Spleen (tissue), 11 donors: ENCODE results near the gene ICAM4. TPM values are rescaled to one million over a fixed set of nuclear protein-coding genes. Genes with fewer than 3 reads are reported as not detected.

ENCODE experiments used
- DNase-seq: peaks from one replicate; pipeline ENCODE4 v3.0.0-alpha.2; 2020
- H3K27ac ChIP-seq, 8 donors: fragments of 200-600 bp; sonication (generic) in 7 of 8; 1 replicate in 4 of 8; 2 replicates in 4 of 8; pipeline versions ENCODE4 v1.5.0 to v1.8.0; 2016 to 2021; ENCODE audit warnings: inconsistent platforms in 4 of 8, mild to moderate bottlenecking in 4 of 8, moderate library complexity in 1 of 8
- H3K27me3 ChIP-seq, 7 donors: fragments of 200-600 bp; sonication (generic) in 6 of 7; replicated peaks in 1 of 7; 1 replicate in 4 of 7; 2 replicates in 3 of 7; pipeline versions ENCODE4 v1.5.0 to v1.8.0; 2016 to 2021; ENCODE audit warnings: inconsistent platforms in 3 of 7, mild to moderate bottlenecking in 1 of 7
- H3K36me3 ChIP-seq, 6 donors: fragments of 200-600 bp; sonication (generic) in 5 of 6; 1 replicate in 4 of 6; 2 replicates in 2 of 6; pipeline versions ENCODE4 v1.5.0 to v1.8.0; 2016 to 2021; ENCODE audit warnings: inconsistent platforms in 2 of 6
- H3K4me1 ChIP-seq, 6 donors: fragments of 200-600 bp; sonication (generic) in 5 of 6; 1 replicate in 3 of 6; 2 replicates in 3 of 6; pipeline versions ENCODE4 v1.5.0 to v1.8.0; 2016 to 2021; ENCODE audit warnings: inconsistent platforms in 3 of 6
- H3K4me3 ChIP-seq, 8 donors: fragments of 200-600 bp; sonication (generic) in 7 of 8; 1 replicate in 4 of 8; 2 replicates in 4 of 8; pipeline versions ENCODE4 v1.5.0 to v1.8.0; 2016 to 2021; ENCODE audit warnings: inconsistent platforms in 4 of 8, mild to moderate bottlenecking in 4 of 8, moderate library complexity in 2 of 8
- H3K9me3 ChIP-seq, 8 donors: fragments of 200-600 bp; sonication (generic) in 7 of 8; 1 replicate in 4 of 8; 2 replicates in 4 of 8; pipeline versions ENCODE4 v1.5.0 to v1.8.0; 2016 to 2021; ENCODE audit warnings: inconsistent platforms in 4 of 8
- CTCF ChIP-seq, 11 experiments: fragments of 200-600 bp in 7 of 11; fragments of 450-650 bp in 4 of 11; sonication (generic) in 4 of 11; IDR thresholded peaks in 8 of 11; conservative IDR thresholded peaks in 3 of 11; 1 replicate in 7 of 11; 2 replicates in 4 of 11; pipeline versions ENCODE4 v1.4.0 to v1.8.0; 2016 to 2021; ENCODE audit warnings: antibody characterized with exemption in 11 of 11, inconsistent platforms in 4 of 11, mild to moderate bottlenecking in 1 of 11
- POLR2A ChIP-seq, 3 donors: fragments of 450-650 bp; IDR thresholded peaks; one replicate each; pipeline ENCODE4 v1.5.1; 2017; ENCODE audit warnings: antibody characterized with exemption in 3 of 3, mild to moderate bottlenecking in 1 of 3
- POLR2AphosphoS5 ChIP-seq, 3 donors: sonication (generic); formaldehyde crosslinking; IDR thresholded peaks; one replicate each; pipeline ENCODE4 v1.5.1; 2017; ENCODE audit warnings: antibody characterized with exemption in 3 of 3
- WGBS, 5 donors: extraction: QIAGEN DNeasy Blood & Tissue Kit in 3 of 5; methylation state at CpG; one replicate each; pipeline versions ENCODE4 v1.1.5 to v1.1.7; 2013 to 2018; 5-methylcytosine and 5-hydroxymethylcytosine counted together
- intact Hi-C: fragments of 100-400 bp; cut with DNase I; formaldehyde crosslinking; loops from one replicate; pipeline ENCODE4 v1.15.0; 2023; ENCODE audit warnings: low total_unique reads
- polyA plus RNA-seq, 3 donors: library from polyadenylated mRNA; stranded (reverse); fragments of 200-250 nt; gene quantifications; one replicate each; pipeline ENCODE4 v1.2.1, GENCODE V29; 2013
- total RNA-seq, 7 donors: library from RNA; depleted of rRNA in 3 of 7; stranded (reverse); fragments of >200 nt in 3 of 7; fragmentation: NEBNext Ultra II Directional in 4 of 7; extraction: Animal tissue kit (Norgen Biotek cat#: 25700) in 4 of 7; gene quantifications; one replicate each; pipeline versions ENCODE4 v1.1.0 to v1.2.1, GENCODE V29; 2016 to 2021
- donor health status: healthy with polysubstance abuse.
- donor health status: DM: no; HTN: no; CAD: no; lungs with moderate emphysema.
- donor health status: DM: no; HTN: no; CAD: no.
- donor health status: Bipolar disorder and iron deficiency.
- donor health status: healthy.
- donor health status: DM: no; HTN: no; CAD: no.
- donor health status: DM: yes; HTN: yes; CAD: no.

ICAM4 gene
- total and polyA plus RNA-seq, 10 donors: 0.48 to 3.7 (median 1.3) TPM

GRCh38 chr19:10289167-10289835 lies 2.5 kb downstream of the ICAM4 start:
- no peak overlapping the region for H3K27ac ChIP-seq
- H3K4me1 ChIP-seq: peaks cover 69 to 100% (median 93%) of the 10 kb centered on the region in 6 donors
- intact Hi-C loops: no loop called here
- TF ChIP-seq CTCF (IDR thresholded peaks at IDR 0.05 in 8 of 11, conservative IDR thresholded peaks at IDR 0.05 in 3 of 11) (no peak), POLR2AphosphoS5 (IDR thresholded peaks at IDR 0.05) (peak in 1 of 3 donors; percentile 3)
- peak; percentile 87 for DNase-seq
- H3K4me3 ChIP-seq: peak overlapping the region; percentile 13 to 70 (median 43)
- H3K27me3 ChIP-seq: peaks cover 15 to 77% (median 71%) of the 10 kb centered on the region in 7 donors
- no peaks in the 10 kb centered on the region for H3K9me3 ChIP-seq
- WGBS, 5 donors: 0 to 2% (median 1%) methylated on average over 31 to 50 of the region's 50 CpGs
- H3K36me3 ChIP-seq: peaks cover 3 to 21% (median 20%) of the 10 kb centered on the region in 6 donors

- Histone ChIP-seq H3K4me1 (peaks cover 69 to 100% (median 92%) of the 10 kb centered on the region in 6 donors), H3K36me3 (peaks cover 3 to 15% (median 14%) of the 10 kb centered on the region in 6 donors), H3K4me3 (peak within 1 kb of the TSS; percentile 13 to 70 (median 43)), H3K27ac (peak within 1 kb of the TSS in 1 of 8 donors; percentile 20), H3K27me3 (peaks cover 15 to 83% (median 77%) of the 10 kb centered on the region in 7 donors), H3K9me3 (no peaks in the 10 kb centered on the region)
- DNase-seq: peak; percentile 77
- TF ChIP-seq POLR2A (IDR thresholded peaks at IDR 0.05) (no peak), POLR2AphosphoS5 (IDR thresholded peaks at IDR 0.05) (no peak), CTCF (IDR thresholded peaks at IDR 0.05 in 8 of 11, conservative IDR thresholded peaks at IDR 0.05 in 3 of 11) (no peak)
- intact Hi-C loops: no loop called here
- 1 to 3% (median 2%) methylated on average over 14 to 45 of the region's 45 CpGs for WGBS, 5 donors
Measured at GRCh38 chr19:10289836-10290356, 3.1 kb downstream of the ICAM4 start, which contains the start of gene ICAM5. Gene ICAM5, plus strand, starts transcription at chr19:10289952. Its CDS starts 92 bp downstream, at chr19:10290044.

DNA sequence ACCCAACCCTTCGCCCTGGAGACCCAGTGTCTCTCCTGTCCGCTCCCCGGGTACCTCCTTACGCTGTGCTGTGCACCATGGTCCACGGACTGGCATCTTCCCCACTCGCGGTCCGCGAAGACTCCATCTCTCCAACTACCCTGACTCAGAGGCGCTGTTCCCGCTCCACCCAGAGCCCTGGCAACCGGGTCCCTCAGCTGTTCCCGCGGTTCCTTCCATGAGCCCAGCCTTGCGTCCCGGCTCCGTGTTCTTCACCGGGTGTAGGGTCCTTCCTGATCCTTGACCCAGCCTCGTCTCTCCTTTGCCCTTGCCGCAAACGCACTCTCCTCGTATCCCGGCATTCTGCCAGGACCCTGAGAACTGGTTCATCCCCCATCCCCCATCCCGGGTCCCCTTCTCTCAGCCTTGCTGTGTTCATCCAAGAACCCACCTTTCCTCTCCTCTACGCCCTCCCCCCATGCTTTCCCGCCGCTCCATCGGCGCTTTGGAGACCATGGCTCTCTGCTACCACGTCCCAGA lies 3.7 kb downstream of the ICAM4 start:
- no peak for DNase-seq
- peak overlapping the region in 6 of 8 donors; percentile 39 to 70 (median 44) for H3K4me3 ChIP-seq
- H3K36me3 ChIP-seq: peaks cover 3 to 10% (median 8%) of the 10 kb centered on the region in 6 donors
- H3K27me3 ChIP-seq: peaks cover 20 to 88% (median 82%) of the 10 kb centered on the region in 7 donors
- no peak overlapping the region for H3K27ac ChIP-seq
- TF ChIP-seq CTCF (IDR thresholded peaks at IDR 0.05 in 8 of 11, conservative IDR thresholded peaks at IDR 0.05 in 3 of 11) (no peak), POLR2AphosphoS5 (IDR thresholded peaks at IDR 0.05) (no peak), POLR2A (IDR thresholded peaks at IDR 0.05) (no peak)
- no peaks in the 10 kb centered on the region for H3K9me3 ChIP-seq
- WGBS, 5 donors: 1 to 5% (median 1%) methylated on average over 30 of the region's 30 CpGs
- intact Hi-C loops: no loop called here
- H3K4me1 ChIP-seq: peaks cover 74 to 100% (median 94%) of the 10 kb centered on the region in 6 donors
